ENCODE data around the gene PIM1.
A peak's percentile ranks its signal among the peaks of the same experiment; 100 is the strongest.
"Not testable (repeated sequence)": the region's sequence is repeated elsewhere in the genome, so short reads cannot be mapped to it uniquely, and the experiment has no call there.

The PIM1 gene

DNA sequence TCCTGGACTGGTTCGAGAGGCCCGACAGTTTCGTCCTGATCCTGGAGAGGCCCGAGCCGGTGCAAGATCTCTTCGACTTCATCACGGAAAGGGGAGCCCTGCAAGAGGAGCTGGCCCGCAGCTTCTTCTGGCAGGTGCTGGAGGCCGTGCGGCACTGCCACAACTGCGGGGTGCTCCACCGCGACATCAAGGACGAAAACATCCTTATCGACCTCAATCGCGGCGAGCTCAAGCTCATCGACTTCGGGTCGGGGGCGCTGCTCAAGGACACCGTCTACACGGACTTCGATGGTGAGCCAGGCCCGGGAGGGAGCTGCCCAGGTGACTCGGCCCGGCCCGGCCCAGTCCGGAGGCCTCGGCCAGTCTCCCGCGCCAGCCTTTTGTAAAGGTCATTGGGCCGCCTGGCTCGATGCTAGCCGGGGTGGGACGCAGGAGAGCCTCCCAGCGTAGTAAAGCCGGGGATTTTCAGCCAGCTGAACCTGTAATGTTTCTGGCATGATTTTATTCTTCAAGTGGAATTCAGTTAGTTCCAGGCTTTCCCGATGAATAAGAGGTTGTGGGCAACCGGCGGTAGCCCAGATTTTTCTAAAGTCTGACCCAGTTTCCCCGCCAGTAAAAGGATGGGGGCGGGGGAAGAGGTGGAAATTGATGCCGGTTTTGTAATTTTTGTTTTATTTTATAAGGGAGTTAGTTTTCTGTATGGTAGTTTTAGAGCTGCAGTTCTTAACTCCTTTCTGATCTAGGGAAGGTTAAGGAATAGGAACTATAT is 1.4 kb downstream of the PIM1 start:
- peak in 1 of 3 experiments; percentile 12 for DNase-seq (ENCODE audit: low read depth in 3 of 3)

GRCh38 chr6:37171970-37172812 is 2.2 kb downstream of the PIM1 start:
- DNase-seq (ENCODE audit: low read depth in 3 of 3): peak; percentile 80 to 87 (median 84)

- DNase-seq (ENCODE audit: low read depth in 3 of 3): no peak
These were observed 3.0 kb downstream of the PIM1 start for GRCh38 chr6:37172912-37173492.

GRCh38 chr6:37173493-37174195 is 3.7 kb downstream of the PIM1 start:
- peak; percentile 28 to 47 (median 46) for DNase-seq (ENCODE audit: low read depth in 3 of 3)

- no peak for DNase-seq (ENCODE audit: low read depth in 3 of 3)
These were observed 4.2 kb downstream of the PIM1 start for GRCh38 chr6:37174196-37174514.

GRCh38 chr6:37174515-37175331 is 4.8 kb downstream of the PIM1 start:
- DNase-seq (ENCODE audit: low read depth in 3 of 3): no peak

DNA sequence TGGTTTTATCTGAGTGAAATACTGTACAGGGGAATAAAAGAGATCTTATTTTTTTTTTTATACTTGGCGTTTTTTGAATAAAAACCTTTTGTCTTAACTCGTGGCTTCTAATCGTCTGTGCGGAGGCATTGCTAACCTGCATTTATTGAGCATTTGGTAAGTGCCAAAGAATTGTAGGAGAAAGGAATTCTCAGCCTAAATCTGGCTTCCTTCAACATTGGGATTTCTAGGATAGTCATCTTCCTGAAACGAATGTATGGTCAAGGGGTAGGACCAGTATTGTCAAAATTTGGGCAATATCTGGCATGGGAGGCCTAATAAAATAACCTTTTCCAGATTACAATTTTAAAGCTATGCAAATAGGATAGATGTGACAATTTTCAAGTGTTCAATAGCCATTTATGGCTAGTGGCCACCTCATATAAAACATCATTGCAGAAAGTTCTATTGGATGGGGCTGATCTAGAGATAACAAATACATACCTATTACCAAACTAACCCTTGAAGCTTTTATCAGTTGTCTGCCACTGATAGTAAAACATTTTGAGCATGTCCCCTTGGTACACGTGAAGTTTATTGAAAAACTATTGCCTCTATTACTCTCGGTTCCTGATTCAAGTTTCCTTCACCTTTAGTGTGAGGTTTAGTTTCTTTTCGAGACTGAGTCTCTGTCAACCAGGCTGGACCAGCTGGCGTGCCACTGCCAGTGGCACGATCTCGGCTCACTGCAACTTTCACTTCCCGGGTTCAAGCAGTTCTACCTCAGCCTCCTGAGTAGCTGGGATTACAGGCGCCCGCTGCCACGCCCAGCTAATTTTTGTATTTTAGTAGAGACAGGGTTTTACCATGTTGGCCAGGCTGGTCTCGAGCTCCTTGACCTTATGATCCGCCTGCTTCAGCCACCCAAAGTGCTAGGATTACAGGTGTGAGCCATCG is 5.6 kb downstream of the PIM1 start:
- no peak for DNase-seq (ENCODE audit: low read depth in 3 of 3)

- DNase-seq (ENCODE audit: low read depth in 3 of 3): no peak
These were observed 6.5 kb downstream of the PIM1 start for GRCh38 chr6:37176268-37177076.

DNA sequence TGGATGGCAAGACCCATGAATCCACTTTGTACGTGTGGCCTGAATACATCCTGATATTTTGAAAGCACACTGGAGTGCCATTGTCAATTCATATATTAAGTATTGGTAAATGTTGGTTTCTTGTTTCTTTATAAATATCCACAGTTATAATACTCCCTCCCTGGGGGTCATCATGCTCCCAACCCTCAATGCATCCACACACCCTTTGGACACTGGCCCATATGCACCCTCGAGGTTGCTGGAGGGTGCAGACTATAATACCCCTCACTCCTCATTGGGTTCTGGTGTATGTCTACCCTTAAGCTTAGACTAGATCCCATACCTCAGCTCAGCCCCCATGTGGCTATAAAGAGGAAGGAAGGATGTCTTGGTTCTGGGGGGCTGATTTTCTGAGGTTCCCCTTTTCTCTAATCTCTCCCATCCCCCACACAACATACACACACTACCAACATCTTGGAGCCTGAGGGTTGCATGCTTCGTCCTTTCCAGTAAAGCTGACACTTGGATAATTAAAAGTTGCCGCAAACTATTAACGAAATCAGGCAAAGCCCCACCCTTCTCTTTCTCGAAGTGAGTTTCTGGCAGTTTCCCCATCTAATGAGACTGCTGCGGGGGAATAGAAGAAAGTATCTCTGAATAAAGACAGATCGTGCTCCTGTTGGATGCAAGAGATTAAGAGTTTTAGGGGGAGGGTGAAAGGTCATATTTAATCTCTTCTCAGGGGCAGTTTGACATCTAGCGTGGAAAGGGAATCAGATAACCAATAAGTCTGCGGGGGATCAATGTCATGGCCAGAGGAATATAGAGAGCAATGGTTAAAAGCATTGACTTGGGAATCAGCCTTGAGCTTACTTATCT is 7.4 kb downstream of the PIM1 start:
- no peak for DNase-seq (ENCODE audit: low read depth in 3 of 3)

- DNase-seq (ENCODE audit: low read depth in 3 of 3): no peak
These were observed 8.1 kb downstream of the PIM1 start for GRCh38 chr6:37177935-37178517.

DNA sequence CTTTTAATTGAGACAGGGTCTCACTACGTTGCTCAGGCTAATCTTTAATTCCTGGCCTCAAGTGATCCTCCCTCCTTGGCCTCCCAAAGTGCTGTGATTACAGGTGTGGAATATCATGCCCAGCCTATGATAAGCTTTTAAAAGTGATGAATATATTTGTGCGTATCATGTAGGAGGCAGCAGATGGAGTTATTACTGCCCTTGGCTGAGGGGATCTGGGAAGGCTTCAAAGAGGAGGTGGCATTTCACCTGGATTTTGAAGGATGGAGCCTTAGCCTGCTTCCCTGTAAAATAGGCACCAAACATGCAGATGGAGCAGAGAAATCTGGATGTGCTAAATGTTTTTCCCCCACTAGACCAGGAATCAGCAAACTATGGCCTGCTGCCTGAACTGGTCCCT is 10.1 kb downstream of the PIM1 start:
- no peak for DNase-seq (ENCODE audit: low read depth in 3 of 3)

- DNase-seq (ENCODE audit: low read depth in 3 of 3): not testable (repeated sequence)
These were observed 10.7 kb downstream of the PIM1 start for GRCh38 chr6:37180610-37181009.

DNA sequence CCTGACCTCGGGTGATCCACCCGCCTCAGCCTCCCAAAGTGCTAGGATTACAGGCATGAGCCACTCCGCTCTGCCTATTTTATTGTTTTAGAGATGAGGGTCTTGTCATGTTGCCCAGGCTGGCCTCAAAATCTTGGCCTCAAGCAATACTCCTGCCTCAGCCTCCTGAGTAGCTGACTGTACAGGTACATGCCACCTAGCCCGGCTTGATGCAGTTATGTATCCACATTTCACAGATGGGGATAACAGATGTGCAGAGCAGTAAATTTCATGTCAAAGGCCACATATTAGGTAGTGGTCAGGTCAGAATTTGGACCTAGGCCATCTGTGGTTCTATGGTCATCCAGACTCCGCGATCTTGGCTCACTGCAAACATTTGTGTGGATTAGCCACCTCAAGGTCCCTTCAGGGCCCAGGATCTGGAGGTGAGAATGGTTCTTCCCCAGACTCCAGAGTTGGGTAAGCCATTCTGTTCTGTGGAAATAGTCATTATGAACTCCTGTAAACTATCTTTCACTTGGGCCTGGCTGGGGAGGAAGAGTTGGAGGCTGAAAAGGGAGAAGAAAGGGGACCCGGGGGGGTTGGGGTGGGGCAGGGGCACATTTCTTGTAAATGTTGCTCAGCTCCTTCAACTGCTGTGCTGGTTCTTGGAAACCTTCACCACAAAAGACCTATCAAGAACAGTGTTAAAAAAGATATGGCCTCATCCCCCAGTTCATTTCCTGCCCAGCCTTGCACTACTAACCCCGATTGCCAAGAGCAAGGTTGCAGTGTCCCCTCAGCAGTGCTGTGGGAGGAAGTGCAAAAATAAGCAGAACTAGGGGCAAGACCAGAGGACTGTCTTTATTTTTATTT is 13.0 kb downstream of the PIM1 start:
- no peak for DNase-seq (ENCODE audit: low read depth in 3 of 3)

- not testable (repeated sequence) for DNase-seq (ENCODE audit: low read depth in 3 of 3)
These were observed 16.2 kb downstream of the PIM1 start for GRCh38 chr6:37185949-37186720.

- no peak for DNase-seq (ENCODE audit: low read depth in 3 of 3)
These were observed 17.5 kb downstream of the PIM1 start for GRCh38 chr6:37187321-37188022.
